Panc1 (cell line): ENCODE results near the gene TRIM61. TPM values are rescaled to one million over a fixed set of nuclear protein-coding genes. Genes with fewer than 3 reads are reported as not detected.
"Not testable (repeated sequence)": the region's sequence is repeated elsewhere in the genome, so short reads cannot be mapped to it uniquely, and the experiment has no call there.

ENCODE experiments used
- ATAC-seq: fragments of 200-7000 bp; cut with Tn5 transposase; 2 replicates; pipeline ENCODE4 v1.9.1; 2020; ENCODE audit warnings: mild to moderate bottlenecking, moderate library complexity
- BruUV-seq: library from RNA; stranded (reverse); fragments of 400-500 nt; replicated peaks from 2 replicates; lab custom pipeline; 2021; lab: Mats Ljungman, UMichigan
- CTCF ChIA-PET: fragments of 300-600 bp; sonication (Branson Sonifier 250); formaldehyde crosslinking; loops from one replicate; lab custom pipeline; 2022; ENCODE audit warnings: antibody characterized with exemption; lab: Charles Lee
- POLR2A ChIA-PET: fragments of 300-600 bp; sonication (Branson Sonifier 250); formaldehyde crosslinking; loops from one replicate; lab custom pipeline; 2022; ENCODE audit warnings: antibody characterized with exemption; lab: Charles Lee
- DNase-seq: peaks from one replicate; pipeline ENCODE4 v3.0.0-alpha.2; 2010; ENCODE audit warnings: low read depth, low spot score
- H3K27ac ChIP-seq: 2 replicates; pipeline ENCODE4 v1.5.1; 2011; ENCODE audit warnings: mild to moderate bottlenecking, low read length, inconsistent platforms
- H3K27me3 ChIP-seq: fragments of 200-500 bp; sonication (Bioruptor generic); 2 replicates; pipeline ENCODE4 v1.6.0; 2014; ENCODE audit warnings: low read length, inconsistent platforms; ENCODE audit not compliant: control insufficient read depth, insufficient read depth
- H3K36me3 ChIP-seq: fragments of 200-500 bp; sonication (Bioruptor generic); 2 replicates; pipeline ENCODE4 v1.5.1; 2014; ENCODE audit warnings: inconsistent platforms, mild to moderate bottlenecking, low read length, moderate library complexity; ENCODE audit not compliant: control insufficient read depth, insufficient read depth
- H3K4me1 ChIP-seq: 2 replicates; pipeline ENCODE4 v1.5.1; 2011; ENCODE audit warnings: inconsistent platforms, mild to moderate bottlenecking, low read length, moderate library complexity; ENCODE audit not compliant: control insufficient read depth, insufficient read depth
- H3K4me3 ChIP-seq, 2 experiments: 2 replicates each; pipeline ENCODE4 v1.5.1; 2011 to 2012; ENCODE audit warnings: low read depth in 2 of 2, low read length in 2 of 2, mild to moderate bottlenecking in 2 of 2, inconsistent platforms in 1 of 2, moderate library complexity in 1 of 2
- H3K9me3 ChIP-seq: fragments of 200-500 bp; sonication (Bioruptor generic); 2 replicates; pipeline ENCODE4 v1.5.1; 2014; ENCODE audit warnings: low read depth, mild to moderate bottlenecking, inconsistent platforms, low read length, moderate library complexity; ENCODE audit not compliant: control insufficient read depth, insufficient read depth
- CTCF ChIP-seq: fragments of 450-650 bp; IDR thresholded peaks from 2 replicates; pipeline ENCODE4 v1.5.1; 2017; ENCODE audit warnings: mild to moderate bottlenecking
- POLR2AphosphoS5 ChIP-seq: IDR thresholded peaks from 2 replicates; pipeline ENCODE4 v1.6.1; 2012; ENCODE audit warnings: mild to moderate bottlenecking, low read depth, low read length, moderate library complexity
- REST ChIP-seq, 2 experiments: IDR thresholded peaks; 2 replicates each; pipeline ENCODE4 v1.6.1; 2011 to 2012; ENCODE audit warnings: low read depth in 2 of 2, control low read depth in 1 of 2, low read length in 1 of 2, mild to moderate bottlenecking in 1 of 2, moderate library complexity in 1 of 2; ENCODE audit not compliant: insufficient read depth in 1 of 2
- SIN3A ChIP-seq: IDR thresholded peaks from 2 replicates; pipeline ENCODE4 v1.6.1; 2012; ENCODE audit warnings: low read depth, mild to moderate bottlenecking, low read length, moderate library complexity, borderline replicate concordance; ENCODE audit not compliant: insufficient read depth
- TCF7L2 ChIP-seq: IDR thresholded peaks from 2 replicates; pipeline ENCODE4 v1.6.1; 2011; ENCODE audit warnings: mild to moderate bottlenecking, low read depth, low read length, inconsistent platforms
- in situ Hi-C: cut with HindIII; loops from 2 replicates; pipeline ENCODE4 v1.10.0; 2016; ENCODE audit warnings: low sequenced_read_pairs, low pct_unique_long_range_greater_than_20kb
- intact Hi-C: fragments of 100-400 bp; cut with micrococcal nuclease; formaldehyde crosslinking; loops from one replicate; pipeline ENCODE4 v1.10.0; 2022; ENCODE audit not compliant: unreplicated experiment
- total RNA-seq: library from RNA; stranded (reverse); gene quantifications from one replicate; pipeline ENCODE4 v1.2.1, GENCODE V29; 2021; ENCODE audit not compliant: unreplicated experiment

Gene TRIM61
- total RNA-seq, 1 experiment from 2014 or later = not detected

GRCh38 chr4:164948975-164949374 lies 28.5 kb downstream of the TRIM61 start:
- no peaks in the 10 kb centered on the region for H3K4me1 ChIP-seq
- H3K27ac ChIP-seq = no peak overlapping the region
- in situ Hi-C loops = no loop called here
- no peak for ATAC-seq
- H3K4me3 ChIP-seq = no peak overlapping the region
- no peak for DNase-seq
- TF ChIP-seq REST (IDR thresholded peaks at IDR 0.05; ENCODE audit: insufficient read depth in 1 of 2, low read depth in 2 of 2, low read length in 1 of 2) = no peak
- TF ChIP-seq TCF7L2 = no peak
- no peak for TF ChIP-seq CTCF
- TF ChIP-seq SIN3A = no peak
- TF ChIP-seq POLR2AphosphoS5 = no peak
- no peaks in the 10 kb centered on the region for H3K9me3 ChIP-seq
- POLR2A ChIA-PET = no interaction called here
- intact Hi-C loops = no loop called here
- no peaks in the 10 kb centered on the region for H3K27me3 ChIP-seq
- no TSS peak for BruUV-seq
- CTCF ChIA-PET = interaction anchor here (0.8 kb wide), 1 partner anchor 148 kb away, joined by 4 read pairs; no protein-coding TSS in a partner anchor
- no peaks in the 10 kb centered on the region for H3K36me3 ChIP-seq

- H3K27ac ChIP-seq, intact Hi-C loops, BruUV-seq, H3K4me3 ChIP-seq, DNase-seq, H3K4me1 ChIP-seq, H3K36me3 ChIP-seq, POLR2A ChIA-PET, CTCF ChIA-PET, H3K9me3 ChIP-seq, in situ Hi-C loops, ATAC-seq, H3K27me3 ChIP-seq: not testable (repeated sequence)
These were observed 29.5 kb downstream of the TRIM61 start for GRCh38 chr4:164948006-164948405.

GRCh38 chr4:164946810-164947209 lies 30.6 kb downstream of the TRIM61 start:
- TF ChIP-seq POLR2AphosphoS5 (no peak), TCF7L2 (no peak), CTCF (no peak), REST (IDR thresholded peaks at IDR 0.05; ENCODE audit: insufficient read depth in 1 of 2, low read depth in 2 of 2, low read length in 1 of 2) (no peak)
- Histone ChIP-seq H3K36me3 (no peaks in the 10 kb centered on the region), H3K27ac (no peak overlapping the region), H3K9me3 (no peaks in the 10 kb centered on the region), H3K4me3 (no peak overlapping the region), H3K27me3 (no peaks in the 10 kb centered on the region), H3K4me1 (no peaks in the 10 kb centered on the region)
- DNase-seq (no peak), ATAC-seq (no peak)
- ChIA-PET CTCF (no interaction called here), POLR2A (no interaction called here)
- no TSS peak for BruUV-seq
- in situ Hi-C loops = no loop called here
- intact Hi-C loops = no loop called here
